HepG2 (cell line): ENCODE measurements around the gene APOL2. TPM values are rescaled to one million over a fixed set of nuclear protein-coding genes. Genes with fewer than 3 reads are reported as not detected.

ENCODE experiments used
- ARID4A ChIP-seq: sonication (generic); formaldehyde crosslinking; IDR thresholded peaks from 2 replicates; pipeline ENCODE4 v1.5.0; 2020; ENCODE audit warnings: mild to moderate bottlenecking, missing genetic modification reagents, borderline replicate concordance
- CCDC6 ChIP-seq: sonication (generic); formaldehyde crosslinking; IDR thresholded peaks from 2 replicates; pipeline ENCODE4 v1.8.1; 2022; ENCODE audit warnings: mild to moderate bottlenecking, missing genetic modification reagents, moderate library complexity
- HNF4G ChIP-seq, 2 experiments: sonication (generic) in 1 of 2; formaldehyde crosslinking in 1 of 2; IDR thresholded peaks; 2 replicates each; pipeline versions ENCODE4 v1.4.0 to v1.6.1; 2011 to 2020; ENCODE audit warnings: borderline replicate concordance in 2 of 2, low read depth in 2 of 2, mild to moderate bottlenecking in 2 of 2, low read length in 1 of 2, missing genetic modification reagents in 1 of 2, moderate library complexity in 1 of 2
- KDM5A ChIP-seq: fragments of 200-600 bp; sonication (generic); IDR thresholded peaks from 2 replicates; pipeline ENCODE4 v1.7.0; 2018; ENCODE audit warnings: antibody characterized with exemption, mild to moderate bottlenecking, low read length, borderline replicate concordance
- PATZ1 ChIP-seq: sonication (generic); formaldehyde crosslinking; IDR thresholded peaks from 2 replicates; pipeline ENCODE4 v1.4.0; 2020; ENCODE audit warnings: missing genetic modification reagents
- PHF8 ChIP-seq: sonication (generic); formaldehyde crosslinking; IDR thresholded peaks from 2 replicates; pipeline ENCODE4 v1.5.0; 2020; ENCODE audit warnings: missing genetic modification reagents
- ZBTB46 ChIP-seq: sonication (generic); formaldehyde crosslinking; IDR thresholded peaks from 2 replicates; pipeline ENCODE4 v1.4.0; 2020; ENCODE audit warnings: mild to moderate bottlenecking, missing genetic modification reagents, borderline replicate concordance
- ZNF230 ChIP-seq: sonication (generic); formaldehyde crosslinking; IDR thresholded peaks from 2 replicates; pipeline ENCODE4 v1.4.0; 2020; ENCODE audit warnings: mild to moderate bottlenecking, missing genetic modification reagents
- ZNF510 ChIP-seq: sonication (generic); formaldehyde crosslinking; IDR thresholded peaks from 2 replicates; pipeline ENCODE4 v1.4.0; 2020; ENCODE audit warnings: low read depth, mild to moderate bottlenecking, missing genetic modification reagents
- ZNF687 ChIP-seq: sonication (generic); formaldehyde crosslinking; IDR thresholded peaks from 2 replicates; pipeline ENCODE4 v1.5.1; 2020; ENCODE audit warnings: mild to moderate bottlenecking, missing genetic modification reagents, moderate library complexity
- ZNF710 ChIP-seq: sonication (generic); formaldehyde crosslinking; IDR thresholded peaks from 2 replicates; pipeline ENCODE4 v1.5.0; 2020; ENCODE audit warnings: mild to moderate bottlenecking, missing genetic modification reagents, borderline replicate concordance
- polyA plus RNA-seq, 8 experiments: library from polyadenylated mRNA; depleted of rRNA in 3 of 8; stranded (reverse) in 7 of 8; unstranded in 1 of 8; fragments of >200 nt; fragmentation: Illumina TruSeq in 4 of 8; extraction: Trizol in 4 of 8; gene quantifications; 2 replicates each; pipeline versions ENCODE4 v1.2.1 to v1.2.3, GENCODE V29; 2011 to 2016; ENCODE audit warnings: low read depth in 4 of 8, missing spikeins in 1 of 8, mixed read lengths in 1 of 8; ENCODE audit not compliant: insufficient read depth in 1 of 8
- total RNA-seq, 5 experiments: library from RNA; depleted of rRNA; stranded (reverse); fragments of >200 nt; fragmentation: Illumina TruSeq; extraction: Trizol; gene quantifications; 2 replicates each; pipeline ENCODE4 v1.2.3, GENCODE V29; 2016; ENCODE audit warnings: low read depth in 1 of 5

Gene APOL2
- total and polyA plus RNA-seq, 2 of the 13 experiments (the other 11 are each of a cell fraction or from before 2014, with no cell fraction given), result 28.7 to 51.2 TPM

- no peak for TF ChIP-seq CCDC6 (CRISPR knock-in tag)
- TF ChIP-seq PATZ1 (CRISPR knock-in tag), result peak; percentile 36; the same call in 1 of the 2 replicates
- no peak for TF ChIP-seq ZNF710 (CRISPR knock-in tag)
- TF ChIP-seq HNF4G (IDR thresholded peaks at IDR 0.05; ENCODE audit: borderline replicate concordance, low read depth, low read length), result peak; percentile 47; the same call in 1 of the 2 replicates
- TF ChIP-seq HNF4G (CRISPR knock-in tag; IDR thresholded peaks at IDR 0.05; ENCODE audit: borderline replicate concordance, low read depth), result no peak
- no peak for TF ChIP-seq ZNF230 (CRISPR knock-in tag)
- peak; percentile 34; the same call in 1 of the 2 replicates for TF ChIP-seq ARID4A (CRISPR knock-in tag)
- TF ChIP-seq ZNF510 (CRISPR knock-in tag), result no peak
- TF ChIP-seq PHF8 (CRISPR knock-in tag), result no peak
- no peak for TF ChIP-seq ZBTB46 (CRISPR knock-in tag)
- TF ChIP-seq KDM5A, result no peak
- TF ChIP-seq ZNF687 (CRISPR knock-in tag), result 0 out of 2 replicates have a peak, but pooled peaks have one; percentile 10
Measured at GRCh38 chr22:36212901-36213300, 26.4 kb downstream of the APOL2 start (continued).
